GM23338 (cell line): ENCODE measurements around the gene ARID1B. TPM values are rescaled to one million over a fixed set of nuclear protein-coding genes. Genes with fewer than 3 reads are reported as not detected.
A peak's percentile ranks its signal among the peaks of the same experiment; 100 is the strongest.

Source experiments
- ATAC-seq: fragments of 200-7000 bp; cut with Tn5 transposase; 3 replicates; pipeline ENCODE4 v1.9.1; 2020
- DNase-seq: peaks from one replicate; pipeline ENCODE4 v3.0.0-alpha.2; 2015; ENCODE audit warnings: low spot score
- H2AFZ ChIP-seq: fragments of 200-600 bp; sonication (generic); 2 replicates; pipeline ENCODE4 v1.8.0; 2016; ENCODE audit warnings: antibody characterized with exemption, mild to moderate bottlenecking, moderate library complexity
- H3F3A ChIP-seq: fragments of 200-600 bp; sonication (generic); replicated peaks from 2 replicates; pipeline ENCODE4 v1.8.0; 2017; ENCODE audit warnings: antibody characterized with exemption, mixed run types, low read depth
- H3K27ac ChIP-seq: fragments of 200-600 bp; sonication (generic); 2 replicates; pipeline ENCODE4 v1.6.1; 2016; ENCODE audit warnings: low read depth
- H3K27me3 ChIP-seq: fragments of 200-600 bp; sonication (generic); 2 replicates; pipeline ENCODE4 v1.8.0; 2016; ENCODE audit warnings: mild to moderate bottlenecking, mixed run types, moderate library complexity; ENCODE audit not compliant: insufficient read depth
- H3K36me3 ChIP-seq: fragments of 200-600 bp; sonication (generic); 2 replicates; pipeline ENCODE4 v1.8.0; 2016; ENCODE audit warnings: mild to moderate bottlenecking; ENCODE audit not compliant: insufficient read depth
- H3K4me1 ChIP-seq: fragments of 200-600 bp; sonication (generic); 2 replicates; pipeline ENCODE4 v1.8.0; 2016; ENCODE audit warnings: mild to moderate bottlenecking, moderate library complexity; ENCODE audit not compliant: insufficient read depth
- H3K4me2 ChIP-seq: fragments of 200-600 bp; sonication (generic); 2 replicates; pipeline ENCODE4 v1.7.1; 2017; ENCODE audit warnings: mixed run types
- H3K4me3 ChIP-seq: fragments of 200-600 bp; sonication (generic); 2 replicates; pipeline ENCODE4 v1.6.1; 2016; ENCODE audit warnings: mixed run types
- H3K79me2 ChIP-seq: fragments of 200-600 bp; sonication (generic); replicated peaks from 2 replicates; pipeline ENCODE4 v1.8.0; 2017; ENCODE audit warnings: mild to moderate bottlenecking; ENCODE audit not compliant: insufficient read depth
- H3K9me2 ChIP-seq: fragments of 200-600 bp; sonication (generic); 2 replicates; pipeline ENCODE4 v1.8.0; 2017; ENCODE audit not compliant: insufficient read depth
- H4K20me1 ChIP-seq: fragments of 200-600 bp; sonication (generic); replicated peaks from 2 replicates; pipeline ENCODE4 v1.8.0; 2017; ENCODE audit warnings: mild to moderate bottlenecking; ENCODE audit not compliant: insufficient read depth
- H3K27ac Mint-ChIP-seq: 2 replicates; pipeline ENCODE4 v1.8.0; 2020; ENCODE audit warnings: inconsistent platforms, mild to moderate bottlenecking, moderate library complexity, mixed read lengths
- H3K27me3 Mint-ChIP-seq: 3 replicates; pipeline ENCODE4 v1.8.0; 2022; ENCODE audit warnings: low read depth, mild to moderate bottlenecking, moderate library complexity, mixed read lengths, inconsistent platforms; ENCODE audit not compliant: insufficient read depth, poor library complexity
- H3K36me3 Mint-ChIP-seq: 3 replicates; pipeline ENCODE4 v1.8.0; 2021; ENCODE audit warnings: low read depth, mild to moderate bottlenecking, inconsistent platforms, moderate library complexity, mixed read lengths
- H3K4me1 Mint-ChIP-seq: 3 replicates; pipeline ENCODE4 v1.8.0; 2020; ENCODE audit warnings: mild to moderate bottlenecking, inconsistent platforms, mixed read lengths
- H3K4me3 Mint-ChIP-seq: 3 replicates; pipeline ENCODE4 v1.8.0; 2021; ENCODE audit warnings: moderate library complexity, mild to moderate bottlenecking, inconsistent platforms, mixed read lengths
- H3K9me3 Mint-ChIP-seq: 3 replicates; pipeline ENCODE4 v1.8.0; 2020; ENCODE audit warnings: moderate library complexity, mild to moderate bottlenecking, inconsistent platforms, mixed read lengths
- CREB1 ChIP-seq: fragments of 250-450 bp; sonication (Bioruptor Pico); IDR thresholded peaks from 2 replicates; pipeline ENCODE4 v1.5.0; 2020; ENCODE audit warnings: low read depth, mild to moderate bottlenecking, moderate library complexity
- EZH2 ChIP-seq: fragments of 200-600 bp; sonication (generic); IDR thresholded peaks from one replicate; pipeline ENCODE4 v1.8.0; 2017; ENCODE audit warnings: antibody characterized with exemption, mild to moderate bottlenecking, low read depth; ENCODE audit not compliant: unreplicated experiment
- ZNF114 ChIP-seq: fragments of 250-450 bp; sonication (Bioruptor Pico); IDR thresholded peaks from 2 replicates; pipeline ENCODE4 v1.5.0; 2020; ENCODE audit warnings: mild to moderate bottlenecking, moderate library complexity
- polyA plus RNA-seq: library from polyadenylated mRNA; unstranded; fragments of >200 nt; fragmentation: Nextera tagmentation; extraction: Ambion mirVana; gene quantifications from 2 replicates; pipeline ENCODE4 v1.2.1, GENCODE V29; 2016
- total RNA-seq: library from RNA; depleted of rRNA; stranded (reverse); fragments of >200 nt; shearing (Covaris generic); gene quantifications from 2 replicates; pipeline ENCODE4 v1.2.3, GENCODE V29; 2014
- TF ChIP-seq, protein P1 (sequence below): fragments of 250-450 bp; sonication (Bioruptor Pico); IDR thresholded peaks from 2 replicates; pipeline ENCODE4 v1.5.0; 2020; ENCODE audit warnings: mild to moderate bottlenecking, moderate library complexity
- TF ChIP-seq, protein P2 (sequence below), 2 experiments: fragments of 200-600 bp in 1 of 2; sonication (generic) in 1 of 2; conservative IDR thresholded peaks; 2 replicates each; pipeline versions ENCODE4 v1.5.1 to v1.6.1; 2016 to 2017; ENCODE audit warnings: antibody characterized with exemption in 2 of 2, low read depth in 2 of 2, mild to moderate bottlenecking in 2 of 2, moderate library complexity in 1 of 2

Gene ARID1B
- total and polyA plus RNA-seq, 2 experiments from 2014 or later: 59.3 to 72.2 TPM

DNA sequence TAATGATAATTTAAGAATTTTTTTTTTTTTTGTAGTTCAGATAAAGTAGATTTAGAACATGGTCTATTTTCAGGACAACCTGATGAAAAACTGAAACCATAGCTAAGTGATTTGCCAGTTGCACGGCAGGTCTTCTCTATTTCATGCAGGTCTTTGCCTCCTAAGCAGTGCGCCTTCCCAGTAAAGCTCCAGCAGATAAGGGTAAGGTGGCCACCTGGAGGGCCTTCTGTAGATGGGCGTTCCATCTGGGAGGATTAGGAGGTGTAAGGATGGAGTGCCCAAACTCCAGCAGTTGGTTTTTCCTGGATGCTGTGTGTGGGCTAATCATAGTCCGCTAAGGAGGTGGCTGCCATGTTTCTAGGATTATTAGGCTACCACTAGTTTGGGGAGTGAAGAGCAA, 107.1 kb downstream of the ARID1B start:
- no peaks in the 10 kb centered on the region for H3K9me2 ChIP-seq
- peak; percentile 20 for ATAC-seq
- H3K27ac ChIP-seq: no peak overlapping the region
- H3K4me1 ChIP-seq: peaks cover 89% of the 10 kb centered on the region
- H2AFZ ChIP-seq: no peak overlapping the region
- TF ChIP-seq ZNF114 (no peak), EZH2 (no peak), CREB1 (no peak)
- TF ChIP-seq, protein P1, sequence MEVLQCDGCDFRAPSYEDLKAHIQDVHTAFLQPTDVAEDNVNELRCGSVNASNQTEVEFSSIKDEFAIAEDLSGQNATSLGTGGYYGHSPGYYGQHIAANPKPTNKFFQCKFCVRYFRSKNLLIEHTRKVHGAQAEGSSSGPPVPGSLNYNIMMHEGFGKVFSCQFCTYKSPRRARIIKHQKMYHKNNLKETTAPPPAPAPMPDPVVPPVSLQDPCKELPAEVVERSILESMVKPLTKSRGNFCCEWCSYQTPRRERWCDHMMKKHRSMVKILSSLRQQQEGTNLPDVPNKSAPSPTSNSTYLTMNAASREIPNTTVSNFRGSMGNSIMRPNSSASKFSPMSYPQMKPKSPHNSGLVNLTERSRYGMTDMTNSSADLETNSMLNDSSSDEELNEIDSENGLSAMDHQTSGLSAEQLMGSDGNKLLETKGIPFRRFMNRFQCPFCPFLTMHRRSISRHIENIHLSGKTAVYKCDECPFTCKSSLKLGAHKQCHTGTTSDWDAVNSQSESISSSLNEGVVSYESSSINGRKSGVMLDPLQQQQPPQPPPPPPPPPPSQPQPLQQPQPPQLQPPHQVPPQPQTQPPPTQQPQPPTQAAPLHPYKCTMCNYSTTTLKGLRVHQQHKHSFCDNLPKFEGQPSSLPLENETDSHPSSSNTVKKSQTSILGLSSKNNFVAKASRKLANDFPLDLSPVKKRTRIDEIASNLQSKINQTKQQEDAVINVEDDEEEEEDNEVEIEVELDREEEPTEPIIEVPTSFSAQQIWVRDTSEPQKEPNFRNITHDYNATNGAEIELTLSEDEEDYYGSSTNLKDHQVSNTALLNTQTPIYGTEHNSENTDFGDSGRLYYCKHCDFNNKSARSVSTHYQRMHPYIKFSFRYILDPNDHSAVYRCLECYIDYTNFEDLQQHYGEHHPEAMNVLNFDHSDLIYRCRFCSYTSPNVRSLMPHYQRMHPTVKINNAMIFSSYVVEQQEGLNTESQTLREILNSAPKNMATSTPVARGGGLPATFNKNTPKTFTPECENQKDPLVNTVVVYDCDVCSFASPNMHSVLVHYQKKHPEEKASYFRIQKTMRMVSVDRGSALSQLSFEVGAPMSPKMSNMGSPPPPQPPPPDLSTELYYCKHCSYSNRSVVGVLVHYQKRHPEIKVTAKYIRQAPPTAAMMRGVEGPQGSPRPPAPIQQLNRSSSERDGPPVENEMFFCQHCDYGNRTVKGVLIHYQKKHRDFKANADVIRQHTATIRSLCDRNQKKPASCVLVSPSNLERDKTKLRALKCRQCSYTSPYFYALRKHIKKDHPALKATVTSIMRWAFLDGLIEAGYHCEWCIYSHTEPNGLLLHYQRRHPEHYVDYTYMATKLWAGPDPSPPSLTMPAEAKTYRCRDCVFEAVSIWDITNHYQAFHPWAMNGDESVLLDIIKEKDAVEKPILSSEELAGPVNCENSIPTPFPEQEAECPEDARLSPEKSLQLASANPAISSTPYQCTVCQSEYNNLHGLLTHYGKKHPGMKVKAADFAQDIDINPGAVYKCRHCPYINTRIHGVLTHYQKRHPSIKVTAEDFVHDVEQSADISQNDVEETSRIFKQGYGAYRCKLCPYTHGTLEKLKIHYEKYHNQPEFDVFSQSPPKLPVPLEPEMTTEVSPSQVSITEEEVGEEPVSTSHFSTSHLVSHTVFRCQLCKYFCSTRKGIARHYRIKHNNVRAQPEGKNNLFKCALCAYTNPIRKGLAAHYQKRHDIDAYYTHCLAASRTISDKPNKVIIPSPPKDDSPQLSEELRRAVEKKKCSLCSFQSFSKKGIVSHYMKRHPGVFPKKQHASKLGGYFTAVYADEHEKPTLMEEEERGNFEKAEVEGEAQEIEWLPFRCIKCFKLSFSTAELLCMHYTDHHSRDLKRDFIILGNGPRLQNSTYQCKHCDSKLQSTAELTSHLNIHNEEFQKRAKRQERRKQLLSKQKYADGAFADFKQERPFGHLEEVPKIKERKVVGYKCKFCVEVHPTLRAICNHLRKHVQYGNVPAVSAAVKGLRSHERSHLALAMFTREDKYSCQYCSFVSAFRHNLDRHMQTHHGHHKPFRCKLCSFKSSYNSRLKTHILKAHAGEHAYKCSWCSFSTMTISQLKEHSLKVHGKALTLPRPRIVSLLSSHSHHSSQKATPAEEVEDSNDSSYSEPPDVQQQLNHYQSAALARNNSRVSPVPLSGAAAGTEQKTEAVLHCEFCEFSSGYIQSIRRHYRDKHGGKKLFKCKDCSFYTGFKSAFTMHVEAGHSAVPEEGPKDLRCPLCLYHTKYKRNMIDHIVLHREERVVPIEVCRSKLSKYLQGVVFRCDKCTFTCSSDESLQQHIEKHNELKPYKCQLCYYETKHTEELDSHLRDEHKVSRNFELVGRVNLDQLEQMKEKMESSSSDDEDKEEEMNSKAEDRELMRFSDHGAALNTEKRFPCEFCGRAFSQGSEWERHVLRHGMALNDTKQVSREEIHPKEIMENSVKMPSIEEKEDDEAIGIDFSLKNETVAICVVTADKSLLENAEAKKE (CRISPR knock-in tag): no peak
- TF ChIP-seq, protein P2, sequence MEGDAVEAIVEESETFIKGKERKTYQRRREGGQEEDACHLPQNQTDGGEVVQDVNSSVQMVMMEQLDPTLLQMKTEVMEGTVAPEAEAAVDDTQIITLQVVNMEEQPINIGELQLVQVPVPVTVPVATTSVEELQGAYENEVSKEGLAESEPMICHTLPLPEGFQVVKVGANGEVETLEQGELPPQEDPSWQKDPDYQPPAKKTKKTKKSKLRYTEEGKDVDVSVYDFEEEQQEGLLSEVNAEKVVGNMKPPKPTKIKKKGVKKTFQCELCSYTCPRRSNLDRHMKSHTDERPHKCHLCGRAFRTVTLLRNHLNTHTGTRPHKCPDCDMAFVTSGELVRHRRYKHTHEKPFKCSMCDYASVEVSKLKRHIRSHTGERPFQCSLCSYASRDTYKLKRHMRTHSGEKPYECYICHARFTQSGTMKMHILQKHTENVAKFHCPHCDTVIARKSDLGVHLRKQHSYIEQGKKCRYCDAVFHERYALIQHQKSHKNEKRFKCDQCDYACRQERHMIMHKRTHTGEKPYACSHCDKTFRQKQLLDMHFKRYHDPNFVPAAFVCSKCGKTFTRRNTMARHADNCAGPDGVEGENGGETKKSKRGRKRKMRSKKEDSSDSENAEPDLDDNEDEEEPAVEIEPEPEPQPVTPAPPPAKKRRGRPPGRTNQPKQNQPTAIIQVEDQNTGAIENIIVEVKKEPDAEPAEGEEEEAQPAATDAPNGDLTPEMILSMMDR (conservative IDR thresholded peaks at IDR 0.05; ENCODE audit: low read depth in 2 of 2): peak; percentile 9 to 35; a peak in 2 of 4 replicates
- H4K20me1 ChIP-seq: peaks cover 26% of the 10 kb centered on the region
- Mint-ChIP-seq H3K9me3 (no peaks in the 10 kb centered on the region), H3K4me1 (peaks cover 82% of the 10 kb centered on the region), H3K27me3 (peaks cover 8% of the 10 kb centered on the region), H3K4me3 (no peak overlapping the region), H3K36me3 (no peaks in the 10 kb centered on the region), H3K27ac (no peak overlapping the region)
- H3K4me2 ChIP-seq: no peak overlapping the region
- no peaks in the 10 kb centered on the region for H3K36me3 ChIP-seq
- DNase-seq: no peak
- no peaks in the 10 kb centered on the region for H3F3A ChIP-seq
- H3K79me2 ChIP-seq: peaks cover 100% of the 10 kb centered on the region
- no peak overlapping the region for H3K4me3 ChIP-seq
- no peaks in the 10 kb centered on the region for H3K27me3 ChIP-seq
